Measurements from ENCODE around the gene SOSTDC1.
A peak's percentile ranks its signal among the peaks of the same experiment; 100 is the strongest.
"Not testable (repeated sequence)": the region's sequence is repeated elsewhere in the genome, so short reads cannot be mapped to it uniquely, and the experiment has no call there.

Gene SOSTDC1

DNA sequence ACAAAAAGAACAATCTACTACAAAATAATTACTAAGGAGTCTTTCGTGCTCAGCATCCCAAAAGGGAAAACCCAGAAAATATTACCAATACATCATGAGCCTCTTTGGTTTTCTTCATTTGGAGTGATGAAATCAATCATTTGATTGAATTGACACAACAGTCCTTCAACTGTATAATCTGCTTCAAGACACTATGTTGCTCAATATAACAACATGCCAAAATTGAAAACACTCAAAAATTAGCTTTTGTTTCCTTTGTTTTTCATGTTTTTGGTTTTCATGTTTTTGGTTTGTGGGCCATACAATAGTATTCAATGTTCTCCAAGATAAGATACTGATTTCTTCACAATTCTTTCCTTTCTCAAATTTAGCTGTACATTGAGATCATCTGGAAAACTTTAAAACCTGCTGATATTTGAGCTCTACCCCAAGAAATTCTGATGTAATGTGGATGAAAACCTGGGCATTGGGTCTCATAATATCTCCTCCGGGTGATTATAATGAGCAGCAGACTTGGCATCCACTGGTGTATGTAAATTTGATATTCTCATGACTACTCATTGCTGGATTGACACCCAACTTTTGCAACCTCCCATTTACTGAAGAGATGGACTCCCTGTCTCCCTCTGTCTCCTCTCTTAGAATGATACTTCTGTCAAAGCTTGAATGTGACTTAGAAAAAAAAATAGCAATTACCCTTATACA lies 4.6 kb downstream of the SOSTDC1 start:
- no peak for FAIRE-seq

DNA sequence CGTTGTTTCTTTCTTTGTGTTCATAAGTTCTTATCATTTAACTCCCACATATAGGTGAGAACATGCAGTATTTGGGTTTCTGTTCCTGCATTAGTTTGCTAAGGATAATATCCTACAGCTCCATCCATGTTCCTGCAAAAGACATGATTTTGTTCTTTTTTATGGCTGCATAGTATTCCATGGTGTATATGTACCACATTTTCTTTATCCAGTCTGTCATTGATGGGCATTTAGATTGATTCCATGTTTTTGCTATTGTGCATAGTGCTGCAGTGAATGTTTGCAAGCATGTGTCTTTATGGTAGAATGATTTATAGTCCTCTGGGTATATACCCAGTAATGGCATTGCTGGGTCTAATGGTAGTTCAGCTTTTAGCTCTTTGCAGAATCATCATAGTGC lies 9.2 kb downstream of the SOSTDC1 start:
- FAIRE-seq = not testable (repeated sequence)

GRCh38 chr7:16455591-16455990 lies 9.9 kb downstream of the SOSTDC1 start:
- peak; percentile 84 for FAIRE-seq

DNA sequence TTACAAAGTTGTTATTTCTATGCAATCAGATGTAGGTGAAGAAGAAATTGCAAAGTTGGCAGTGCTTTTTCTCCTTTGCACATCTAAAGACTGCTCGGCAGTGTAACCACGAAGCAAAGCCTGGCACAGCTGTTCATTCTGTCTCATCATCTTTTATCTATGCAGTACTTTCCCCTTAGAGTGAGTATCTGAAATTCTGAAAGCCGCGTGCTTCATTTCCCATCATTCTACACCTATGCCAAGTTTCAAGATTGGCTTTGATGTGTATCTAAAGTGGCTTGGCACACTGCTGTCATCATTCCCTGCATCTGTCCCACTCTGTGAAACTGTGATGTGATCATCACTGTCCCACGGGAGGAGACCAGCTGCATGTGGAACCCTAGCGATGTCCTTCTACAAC lies 15.2 kb downstream of the SOSTDC1 start:
- FAIRE-seq = no peak

- no peak for FAIRE-seq
These were observed 17.7 kb downstream of the SOSTDC1 start for GRCh38 chr7:16447876-16448275.

DNA sequence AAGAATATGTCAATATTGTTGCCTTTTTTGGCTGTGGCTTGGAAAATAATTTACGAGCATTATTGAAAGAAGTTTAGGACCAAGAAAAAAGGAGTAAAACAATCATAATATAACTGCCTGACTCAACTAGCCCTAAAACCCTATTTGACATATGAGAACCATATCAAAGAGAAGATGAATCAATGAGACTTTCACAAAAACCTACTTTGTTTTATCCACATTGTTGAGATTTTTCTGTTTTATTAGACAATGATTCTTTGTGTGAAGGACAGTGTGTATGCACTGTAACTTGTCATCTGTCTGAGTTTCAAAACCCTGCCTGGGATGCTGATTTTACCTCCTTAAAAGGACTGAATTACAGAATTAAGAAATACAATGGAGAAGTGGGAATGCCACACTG lies 19.0 kb downstream of the SOSTDC1 start:
- no peak for FAIRE-seq

- FAIRE-seq = not testable (repeated sequence)
These were observed 21.7 kb downstream of the SOSTDC1 start for GRCh38 chr7:16443871-16444270.

- no peak for FAIRE-seq
These were observed 26.6 kb downstream of the SOSTDC1 start for GRCh38 chr7:16438988-16439387.

DNA sequence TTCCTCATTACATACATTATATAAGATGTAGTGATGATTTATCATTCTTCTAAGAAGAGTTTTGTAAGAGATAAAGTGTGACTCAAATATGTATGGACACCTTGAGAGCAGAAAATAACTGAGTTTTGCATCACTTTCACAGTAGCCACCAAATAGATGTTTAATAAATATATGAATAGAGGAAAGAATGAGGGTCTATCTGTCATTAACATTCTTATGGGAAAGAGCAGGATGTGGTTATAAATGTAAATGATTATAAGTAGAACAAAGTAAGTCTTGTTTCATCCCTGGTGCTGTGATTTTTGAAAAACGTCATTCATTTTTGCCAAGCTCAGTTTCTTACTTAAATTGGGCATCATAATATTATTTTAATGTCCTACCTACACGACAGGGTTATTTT lies 29.2 kb downstream of the SOSTDC1 start:
- no peak for FAIRE-seq

DNA sequence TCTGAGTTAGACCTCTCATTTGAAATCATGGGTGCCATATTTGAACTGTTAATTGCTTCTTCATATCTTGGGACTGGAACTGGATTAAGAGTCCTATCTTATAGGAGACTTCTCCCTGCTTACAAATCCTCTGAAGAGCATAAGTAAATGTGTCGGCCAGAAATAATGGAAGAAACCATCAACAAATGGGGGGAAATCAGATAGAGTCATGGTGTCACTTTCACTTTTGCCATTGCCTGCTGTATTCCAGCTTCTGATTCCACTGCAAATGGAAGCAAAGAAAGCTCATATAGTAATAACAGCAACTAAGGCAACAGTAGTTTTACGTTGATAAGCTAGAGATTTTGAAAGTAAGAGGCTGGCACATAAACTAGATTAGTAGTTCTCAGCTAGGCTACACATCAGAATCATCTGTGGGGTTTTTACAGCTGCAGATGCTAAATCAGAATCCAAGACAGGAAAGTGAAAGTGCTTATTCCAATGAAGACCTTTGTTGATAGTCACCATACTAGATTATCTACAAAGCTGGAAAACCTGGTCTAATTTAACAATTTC lies 31.9 kb downstream of the SOSTDC1 start:
- FAIRE-seq = no peak

- FAIRE-seq = no peak
These were observed 33.2 kb downstream of the SOSTDC1 start for GRCh38 chr7:16432425-16432731.

- no peak for FAIRE-seq
These were observed 33.7 kb downstream of the SOSTDC1 start for GRCh38 chr7:16431646-16432424.

DNA sequence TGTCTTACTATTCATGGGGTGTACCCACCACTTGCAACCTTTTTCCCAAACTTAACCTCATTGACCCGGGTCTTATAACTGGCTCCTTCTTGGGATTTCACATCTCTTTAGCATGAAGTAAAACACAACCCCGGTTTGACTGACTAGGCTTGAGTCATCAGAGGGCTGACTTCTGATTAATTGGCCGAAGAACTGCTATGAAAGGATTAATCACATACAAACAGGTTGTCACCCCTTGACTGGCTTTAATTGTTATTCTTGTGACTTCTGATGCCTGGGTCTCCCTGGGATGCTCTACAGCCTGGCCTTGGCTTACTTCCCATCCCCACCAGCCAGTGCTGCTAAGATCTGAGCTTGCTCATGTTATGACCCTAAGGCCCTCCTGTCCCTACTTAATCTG lies 35.4 kb downstream of the SOSTDC1 start:
- FAIRE-seq = no peak

GRCh38 chr7:16428672-16429071 lies 36.9 kb downstream of the SOSTDC1 start:
- FAIRE-seq = no peak

- no peak for FAIRE-seq
These were observed 37.4 kb downstream of the SOSTDC1 start for GRCh38 chr7:16428182-16428581.

DNA sequence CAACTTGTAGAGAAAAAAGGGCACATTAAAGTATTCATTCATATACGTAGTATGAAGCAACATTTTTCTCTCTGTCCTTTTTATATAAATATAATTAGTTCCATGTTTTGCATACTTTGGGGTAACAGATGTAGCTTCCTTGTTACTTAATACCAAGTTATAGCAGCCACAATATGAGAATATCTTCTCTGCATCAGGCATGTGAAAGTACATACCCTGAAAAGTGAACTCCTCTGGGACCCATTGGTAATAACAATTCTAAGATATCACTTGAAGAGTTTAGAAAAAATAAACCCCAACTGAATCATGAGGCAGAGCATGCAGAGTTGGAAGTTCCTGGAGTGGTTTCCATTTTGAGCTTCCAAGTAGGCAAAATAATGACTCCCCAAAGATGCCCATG lies 41.8 kb downstream of the SOSTDC1 start:
- FAIRE-seq = no peak

DNA sequence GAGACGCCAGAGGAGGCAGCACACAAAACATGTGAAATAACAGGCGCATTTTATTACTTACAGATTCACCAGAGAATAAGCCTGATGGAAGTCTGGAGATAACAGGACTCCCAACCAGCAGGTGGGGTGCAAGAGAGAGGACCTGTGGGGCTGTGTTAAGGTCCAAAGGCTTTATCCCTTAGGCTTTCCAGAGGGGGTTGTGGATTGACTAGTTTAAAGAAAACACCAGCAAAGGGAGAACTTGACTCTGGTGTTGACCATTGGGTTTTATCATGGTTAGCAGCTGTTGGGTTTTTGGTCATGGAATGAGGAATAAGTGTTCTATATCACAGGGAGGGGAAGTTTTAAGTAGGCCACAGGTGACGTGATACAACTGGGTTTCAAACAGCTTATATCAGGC lies 42.6 kb downstream of the SOSTDC1 start:
- FAIRE-seq = no peak

DNA sequence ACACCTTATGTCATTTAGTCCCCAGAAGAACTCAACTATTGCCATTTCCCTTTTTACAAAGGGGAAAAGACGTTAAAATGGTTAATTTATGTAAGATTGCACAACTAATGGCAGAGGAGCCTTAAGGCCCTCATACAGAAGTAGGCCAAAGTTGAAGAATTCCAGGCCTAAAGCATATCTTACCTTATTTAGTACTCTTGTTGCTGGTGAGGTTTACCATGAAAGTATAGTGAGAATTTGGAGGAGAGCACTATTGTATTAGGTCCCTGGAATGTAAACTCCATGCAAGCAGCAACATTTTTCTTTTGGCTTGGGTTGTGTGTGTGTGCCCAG lies 43.5 kb downstream of the SOSTDC1 start:
- no peak for FAIRE-seq

DNA sequence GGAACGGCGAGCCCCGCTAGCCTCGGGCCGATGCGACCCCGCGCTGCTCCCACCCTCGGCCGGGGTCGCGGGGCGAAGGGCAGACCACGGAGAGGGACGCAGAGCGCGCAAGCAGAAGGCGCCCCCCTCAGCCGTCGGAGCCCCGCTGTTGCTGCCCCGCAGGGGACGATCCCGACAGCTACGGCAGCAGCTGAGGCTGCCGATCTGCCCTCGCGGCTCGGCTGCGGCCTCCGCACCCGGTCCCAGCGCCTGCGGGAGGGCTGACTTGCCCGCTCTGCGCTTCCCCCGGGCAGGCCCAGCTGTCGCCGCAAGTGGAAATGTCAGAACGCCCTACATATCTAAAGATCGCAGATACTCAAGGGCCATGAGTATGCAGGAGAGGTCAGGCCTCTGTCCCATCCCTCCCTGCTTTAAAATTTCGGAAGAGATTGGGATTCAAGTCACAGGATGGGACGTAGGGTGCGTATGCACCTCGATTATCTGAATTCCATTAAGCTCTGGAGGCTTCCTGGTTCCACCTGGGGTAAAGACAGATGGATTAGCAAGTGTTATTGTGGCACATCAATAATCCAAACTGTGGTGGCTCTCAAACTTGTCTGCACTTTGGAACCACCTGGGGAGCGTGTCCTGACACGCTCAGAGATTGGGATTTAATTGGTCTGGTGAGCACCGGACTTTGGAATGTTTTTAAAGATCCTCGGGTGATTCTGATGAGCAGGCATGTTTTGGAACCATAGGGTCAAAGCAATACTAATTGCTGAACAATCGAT lies 44.0 kb downstream of the SOSTDC1 start, which contains the start of gene CRPPA:
TSS of gene CRPPA (minus strand) at position 206 of the 770 bp plus-strand sequence. CDS start 216 bp downstream, outside the sequence.
- FAIRE-seq = no peak

DNA sequence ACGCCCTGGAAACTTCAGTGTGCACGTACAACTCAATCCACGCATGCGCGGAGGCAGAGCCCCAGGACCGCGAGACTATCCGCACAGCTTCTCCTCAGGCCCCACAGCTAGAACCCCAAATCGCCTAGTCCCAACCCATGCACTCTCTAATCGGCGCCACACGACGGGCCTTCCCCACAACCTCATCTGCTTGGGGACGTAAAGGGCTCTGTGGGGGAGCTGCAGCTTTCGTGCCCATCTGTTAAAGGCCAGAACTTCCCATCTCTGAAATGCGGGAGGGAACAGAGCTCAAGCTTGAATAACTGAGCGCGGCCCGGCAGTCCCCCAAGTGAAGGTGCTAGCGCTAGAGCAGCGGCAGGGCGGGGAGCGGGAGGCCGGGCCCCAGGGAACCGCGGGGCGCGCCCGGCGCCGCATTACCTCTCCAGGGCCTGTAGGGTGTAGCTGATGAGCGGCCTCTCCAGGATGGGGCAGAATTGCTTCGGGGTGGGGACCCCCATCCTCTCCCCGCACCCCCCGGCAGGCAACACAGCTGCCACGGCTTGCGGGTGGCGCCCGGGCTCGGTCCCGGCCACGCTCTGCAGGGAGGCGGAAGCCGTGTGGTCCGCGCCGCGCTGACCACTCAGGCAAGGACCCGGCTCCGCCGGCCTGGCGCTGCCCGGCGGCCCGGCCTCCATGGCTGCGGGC lies 44.7 kb downstream of the SOSTDC1 start:
- peak; percentile 39 for FAIRE-seq

DNA sequence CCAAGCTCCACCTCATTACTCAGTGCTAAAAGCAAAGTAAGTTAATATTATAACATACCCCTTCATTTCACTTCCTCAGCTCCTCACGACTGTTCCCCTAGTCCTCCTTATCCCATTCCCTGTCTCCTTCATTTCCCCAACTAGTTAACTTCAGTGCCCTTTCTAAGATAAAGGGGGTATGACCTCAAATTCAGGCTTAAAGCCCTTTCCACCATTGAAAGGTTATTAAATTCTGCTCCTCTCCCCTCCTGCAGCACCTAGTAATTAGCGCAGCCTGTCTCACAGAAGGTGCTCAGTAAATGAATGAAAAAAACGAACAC lies 45.2 kb downstream of the SOSTDC1 start:
- no peak for FAIRE-seq

GRCh38 chr7:16419859-16420258 lies 45.7 kb downstream of the SOSTDC1 start:
- FAIRE-seq = no peak

GRCh38 chr7:16419126-16419525 lies 46.4 kb downstream of the SOSTDC1 start:
- FAIRE-seq = no peak

Data from endometrium (tissue), 2 donors.